Breast epithelium (tissue), 4 donors: ENCODE results near the gene ZNF862. TPM values are rescaled to one million over a fixed set of nuclear protein-coding genes. Genes with fewer than 3 reads are reported as not detected.

Source experiments
- DNase-seq, 2 donors: peaks; one replicate each; pipeline ENCODE4 v3.0.0-alpha.2; 2019; ENCODE audit warnings: low spot score in 2 of 2
- H3K27ac ChIP-seq, 2 donors: fragments of 200-600 bp; sonication (generic) in 1 of 2; one replicate each; pipeline ENCODE4 v1.5.1; 2016 to 2019; ENCODE audit warnings: mild to moderate bottlenecking in 1 of 2
- H3K27me3 ChIP-seq, 2 donors: fragments of 200-600 bp; sonication (generic) in 1 of 2; one replicate each; pipeline versions ENCODE4 v1.5.1 to v1.6.0; 2017 to 2019; ENCODE audit warnings: control low read depth in 1 of 2, mild to moderate bottlenecking in 1 of 2
- H3K36me3 ChIP-seq: fragments of 200-600 bp; one replicate; pipeline ENCODE4 v1.5.1; 2019
- H3K4me1 ChIP-seq, 2 donors: fragments of 200-600 bp; sonication (generic); one replicate each; pipeline ENCODE4 v1.5.1; 2016 to 2019; ENCODE audit warnings: control low read depth in 1 of 2
- H3K4me3 ChIP-seq, 3 donors: fragments of 200-600 bp; sonication (generic); 1 replicate in 2 of 3; 2 replicates in 1 of 3; pipeline ENCODE4 v1.5.1; 2016 to 2019; ENCODE audit warnings: mild to moderate bottlenecking in 3 of 3, moderate library complexity in 2 of 3
- H3K9me3 ChIP-seq, 2 donors: fragments of 200-600 bp; sonication (generic) in 1 of 2; one replicate each; pipeline ENCODE4 v1.5.1; 2016 to 2019; ENCODE audit warnings: control low read depth in 1 of 2
- CTCF ChIP-seq, 3 donors: fragments of 450-650 bp; IDR thresholded peaks; one replicate each; pipeline ENCODE4 v1.5.1; 2016 to 2017; ENCODE audit warnings: antibody characterized with exemption in 3 of 3, mild to moderate bottlenecking in 3 of 3, moderate library complexity in 3 of 3
- POLR2A ChIP-seq: fragments of 450-650 bp; IDR thresholded peaks from one replicate; pipeline ENCODE4 v1.6.1; 2016; ENCODE audit warnings: antibody characterized with exemption, mild to moderate bottlenecking, moderate library complexity
- POLR2AphosphoS5 ChIP-seq, 3 donors: sonication (generic); formaldehyde crosslinking; IDR thresholded peaks; one replicate each; pipeline ENCODE4 v1.6.1; 2017; ENCODE audit warnings: antibody characterized with exemption in 3 of 3
- intact Hi-C: fragments of 100-400 bp; cut with DNase I; formaldehyde crosslinking; loops from one replicate; pipeline ENCODE4 v1.15.1; 2023; ENCODE audit warnings: low total_unique reads
- total RNA-seq, 3 donors: library from RNA; depleted of rRNA; stranded (reverse); fragments of >200 nt; gene quantifications; one replicate each; pipeline ENCODE4 v1.1.0, GENCODE V29; 2016

Gene ZNF862
- total RNA-seq, 3 donors from 2014 or later, result 21.4 to 27.8 (median 27.2) TPM

- DNase-seq, result no peak
- Histone ChIP-seq H3K9me3 (no peaks in the 10 kb centered on the region), H3K27ac (no peak overlapping the region), H3K36me3 (no peaks in the 10 kb centered on the region), H3K4me1 (no peaks in the 10 kb centered on the region), H3K27me3 (no peaks in the 10 kb centered on the region), H3K4me3 (no peak overlapping the region)
- no peak for TF ChIP-seq POLR2A
- TF ChIP-seq POLR2AphosphoS5 (IDR thresholded peaks at IDR 0.05), result no peak
- TF ChIP-seq CTCF (IDR thresholded peaks at IDR 0.05), result no peak
- intact Hi-C loops, result no loop called here
Measured at GRCh38 chr7:149820622-149821190, 17.5 kb upstream of the ZNF862 start.

- TF ChIP-seq POLR2AphosphoS5 (IDR thresholded peaks at IDR 0.05), result no peak
- TF ChIP-seq POLR2A, result no peak
- TF ChIP-seq CTCF (IDR thresholded peaks at IDR 0.05), result no peak
- H3K36me3 ChIP-seq, result no peaks in the 10 kb centered on the region
- no peaks in the 10 kb centered on the region for H3K4me1 ChIP-seq
- no peaks in the 10 kb centered on the region for H3K9me3 ChIP-seq
- no peak overlapping the region for H3K27ac ChIP-seq
- intact Hi-C loops, result no loop called here
- no peak overlapping the region for H3K4me3 ChIP-seq
- H3K27me3 ChIP-seq, result no peaks in the 10 kb centered on the region
- no peak for DNase-seq
Measured at GRCh38 chr7:149821191-149822148, 16.7 kb upstream of the ZNF862 start.

GRCh38 chr7:149822353-149822943, 15.7 kb upstream of the ZNF862 start:
- Histone ChIP-seq H3K27me3 (no peaks in the 10 kb centered on the region), H3K27ac (no peak overlapping the region), H3K4me3 (no peak overlapping the region), H3K4me1 (no peaks in the 10 kb centered on the region), H3K36me3 (no peaks in the 10 kb centered on the region), H3K9me3 (no peaks in the 10 kb centered on the region)
- TF ChIP-seq POLR2AphosphoS5 (IDR thresholded peaks at IDR 0.05), result no peak
- TF ChIP-seq POLR2A, result no peak
- TF ChIP-seq CTCF (IDR thresholded peaks at IDR 0.05), result no peak
- DNase-seq, result no peak
- intact Hi-C loops, result no loop called here

- Histone ChIP-seq H3K27me3 (no peaks in the 10 kb centered on the region), H3K4me3 (no peak overlapping the region), H3K36me3 (no peaks in the 10 kb centered on the region), H3K4me1 (no peaks in the 10 kb centered on the region), H3K9me3 (no peaks in the 10 kb centered on the region), H3K27ac (no peak overlapping the region)
- intact Hi-C loops, result no loop called here
- DNase-seq, result no peak
- TF ChIP-seq CTCF (IDR thresholded peaks at IDR 0.05) (no peak), POLR2AphosphoS5 (IDR thresholded peaks at IDR 0.05) (no peak), POLR2A (no peak)
Measured at GRCh38 chr7:149823191-149823630, 15.0 kb upstream of the ZNF862 start.
